H9 (cell line): Measurements from ENCODE around the gene FASTKD1. TPM values are rescaled to one million over a fixed set of nuclear protein-coding genes. Genes with fewer than 3 reads are reported as not detected.

ENCODE experiments used
- DNase-seq: peaks from one replicate; pipeline ENCODE4 v3.0.0-alpha.2; 2017
- H2AFZ ChIP-seq: one replicate; pipeline ENCODE4 v1.6.1; 2013; ENCODE audit warnings: mild to moderate bottlenecking, low read length, control low read depth, moderate library complexity
- H2AK5ac ChIP-seq: 2 replicates; pipeline ENCODE4 v1.6.1; 2013; ENCODE audit warnings: low read length, control low read depth, mixed read lengths; ENCODE audit not compliant: insufficient read length
- H2BK120ac ChIP-seq: one replicate; pipeline ENCODE4 v1.6.1; 2013; ENCODE audit warnings: low read depth, mild to moderate bottlenecking, low read length, control low read depth, inconsistent platforms; ENCODE audit not compliant: poor library complexity, severe bottlenecking
- H2BK12ac ChIP-seq: 2 replicates; pipeline ENCODE4 v1.6.1; 2013; ENCODE audit warnings: low read length, control low read depth, mixed read lengths, low read depth; ENCODE audit not compliant: insufficient read length
- H2BK15ac ChIP-seq: 2 replicates; pipeline ENCODE4 v1.6.1; 2013; ENCODE audit warnings: low read depth, low read length, control low read depth
- H2BK20ac ChIP-seq: one replicate; pipeline ENCODE4 v1.6.1; 2013; ENCODE audit warnings: low read depth, mild to moderate bottlenecking, low read length, control low read depth, inconsistent platforms; ENCODE audit not compliant: poor library complexity, severe bottlenecking
- H2BK5ac ChIP-seq: 2 replicates; pipeline ENCODE4 v1.6.1; 2013; ENCODE audit warnings: low read length, control low read depth, mixed read lengths; ENCODE audit not compliant: insufficient read length
- H3K14ac ChIP-seq: 2 replicates; pipeline ENCODE4 v1.6.1; 2013; ENCODE audit warnings: low read length, control low read depth; ENCODE audit not compliant: insufficient read depth
- H3K18ac ChIP-seq: 2 replicates; pipeline ENCODE4 v1.6.1; 2013; ENCODE audit warnings: low read depth, mild to moderate bottlenecking, mixed read lengths, low read length, control low read depth; ENCODE audit not compliant: insufficient read length
- H3K23ac ChIP-seq: 2 replicates; pipeline ENCODE4 v1.6.1; 2013; ENCODE audit warnings: low read length, control low read depth, mixed read lengths, low read depth; ENCODE audit not compliant: insufficient read length
- H3K23me2 ChIP-seq: 2 replicates; pipeline ENCODE4 v1.6.1; 2013; ENCODE audit warnings: low read depth, mild to moderate bottlenecking, mixed read lengths, low read length, control low read depth; ENCODE audit not compliant: insufficient read length, poor library complexity, severe bottlenecking
- H3K27ac ChIP-seq: 2 replicates; pipeline ENCODE4 v1.5.1; 2013; ENCODE audit warnings: low read length, control low read depth, mixed read lengths, low read depth; ENCODE audit not compliant: insufficient read length
- H3K27me3 ChIP-seq: 2 replicates; pipeline ENCODE4 v1.6.1; 2013; ENCODE audit warnings: low read length, control low read depth, inconsistent platforms; ENCODE audit not compliant: insufficient read depth
- H3K4ac ChIP-seq: 2 replicates; pipeline ENCODE4 v1.6.1; 2013; ENCODE audit warnings: low read depth, mild to moderate bottlenecking, control low read depth, inconsistent platforms, low read length, moderate library complexity
- H3K4me1 ChIP-seq: 2 replicates; pipeline ENCODE4 v1.6.1; 2013; ENCODE audit warnings: low read length, control low read depth, inconsistent platforms; ENCODE audit not compliant: insufficient read depth
- H3K4me2 ChIP-seq: 2 replicates; pipeline ENCODE4 v1.6.1; 2013; ENCODE audit warnings: low read length, control low read depth, mixed read lengths; ENCODE audit not compliant: insufficient read length, insufficient read depth
- H3K56ac ChIP-seq: 2 replicates; pipeline ENCODE4 v1.6.1; 2013; ENCODE audit warnings: low read depth, mild to moderate bottlenecking, mixed read lengths, low read length, control low read depth; ENCODE audit not compliant: insufficient read length
- H3K79me1 ChIP-seq: 2 replicates; pipeline ENCODE4 v1.6.1; 2013; ENCODE audit warnings: low read depth, mild to moderate bottlenecking, moderate library complexity, low read length, control low read depth, inconsistent platforms; ENCODE audit not compliant: insufficient read depth, poor library complexity, severe bottlenecking
- H3K79me2 ChIP-seq: 2 replicates; pipeline ENCODE4 v1.6.1; 2013; ENCODE audit warnings: low read length, control low read depth, inconsistent platforms; ENCODE audit not compliant: insufficient read depth
- H3K9ac ChIP-seq: 2 replicates; pipeline ENCODE4 v1.6.1; 2013; ENCODE audit warnings: low read length, control low read depth, mixed read lengths; ENCODE audit not compliant: insufficient read length; ENCODE audit errors: extremely low read depth
- H3K9me3 ChIP-seq: one replicate; pipeline ENCODE4 v1.6.1; 2013; ENCODE audit warnings: low read depth, low read length, inconsistent platforms; ENCODE audit not compliant: control insufficient read depth
- H3T11ph ChIP-seq: one replicate; pipeline ENCODE4 v1.6.1; 2013; ENCODE audit warnings: mild to moderate bottlenecking, low read length, control low read depth, inconsistent platforms
- H4K20me1 ChIP-seq: one replicate; pipeline ENCODE4 v1.6.1; 2013; ENCODE audit not compliant: control insufficient read depth, insufficient read length, insufficient read depth
- H4K5ac ChIP-seq: 2 replicates; pipeline ENCODE4 v1.6.1; 2013; ENCODE audit warnings: low read depth, mild to moderate bottlenecking, mixed read lengths, low read length, control low read depth; ENCODE audit not compliant: insufficient read length
- H4K8ac ChIP-seq: replicated peaks from 2 replicates; pipeline ENCODE4 v1.6.1; 2013; ENCODE audit warnings: low read length, control low read depth, mixed read lengths, low read depth; ENCODE audit not compliant: insufficient read length
- H4K91ac ChIP-seq: 2 replicates; pipeline ENCODE4 v1.6.1; 2013; ENCODE audit warnings: low read depth, mild to moderate bottlenecking, moderate library complexity, mixed read lengths, low read length, control low read depth; ENCODE audit not compliant: insufficient read length
- H3K27ac Mint-ChIP-seq, 3 experiments: 2 replicates in 2 of 3; 3 replicates in 1 of 3; pipeline ENCODE4 v1.8.0; 2020 to 2021; ENCODE audit warnings: mixed read lengths in 3 of 3, mild to moderate bottlenecking in 1 of 3, moderate library complexity in 1 of 3
- H3K27me3 Mint-ChIP-seq: 2 replicates; pipeline ENCODE4 v1.8.0; 2021; ENCODE audit warnings: low read depth, mild to moderate bottlenecking, moderate library complexity, mixed read lengths
- H3K36me3 Mint-ChIP-seq, 3 experiments: 2 replicates in 2 of 3; 3 replicates in 1 of 3; pipeline ENCODE4 v1.8.0; 2020 to 2021; ENCODE audit warnings: low read depth in 3 of 3, mixed read lengths in 3 of 3; ENCODE audit not compliant: insufficient read depth in 1 of 3
- H3K4me1 Mint-ChIP-seq, 2 experiments: 2 replicates each; pipeline ENCODE4 v1.8.0; 2020; ENCODE audit warnings: mixed read lengths in 2 of 2
- H3K4me3 Mint-ChIP-seq, 2 experiments: 2 replicates in 1 of 2; 3 replicates in 1 of 2; pipeline ENCODE4 v1.8.0; 2020 to 2021; ENCODE audit warnings: mild to moderate bottlenecking in 2 of 2, mixed read lengths in 2 of 2, moderate library complexity in 1 of 2
- H3K9me3 Mint-ChIP-seq, 2 experiments: 2 replicates in 1 of 2; 3 replicates in 1 of 2; pipeline ENCODE4 v1.8.0; 2020; ENCODE audit warnings: mild to moderate bottlenecking in 2 of 2, mixed read lengths in 2 of 2, moderate library complexity in 1 of 2
- CTCF ChIP-seq: fragments of 200-600 bp; sonication (generic); conservative IDR thresholded peaks from 3 replicates; pipeline ENCODE4 v1.8.0; 2021; ENCODE audit warnings: antibody characterized with exemption, mild to moderate bottlenecking
- WGBS: extraction: QIAGEN DNeasy Blood & Tissue Kit; methylation state at CpG from one replicate; pipeline ENCODE4 v1.1.7; 2013; ENCODE audit warnings: missing lambda C conversion rate, low lambda C conversion rate, mixed read lengths; ENCODE audit not compliant: insufficient read length; ENCODE audit errors: extremely low coverage; 5-methylcytosine and 5-hydroxymethylcytosine counted together
- total RNA-seq: library from RNA; stranded (reverse); gene quantifications from 2 replicates; pipeline ENCODE4 v1.2.1, GENCODE V29; 2021

The FASTKD1 gene
- total RNA-seq, 1 experiment from 2014 or later: 47.6 TPM

GRCh38 chr2:169565686-169566085 is 8.0 kb downstream of the FASTKD1 start:
- Histone ChIP-seq H3K9me3 (no peaks in the 10 kb centered on the region), H3K4ac (no peak overlapping the region), H3K4me2 (no peak overlapping the region), H3K56ac (no peak overlapping the region), H3K79me1 (no peaks in the 10 kb centered on the region), H2BK12ac (no peak overlapping the region), H4K5ac (no peak overlapping the region), H3K4me1 (no peaks in the 10 kb centered on the region), H3K14ac (no peak overlapping the region), H2BK15ac (no peak overlapping the region), H3K79me2 (no peaks in the 10 kb centered on the region), H3K9ac (no peak overlapping the region), H3K27ac (no peak overlapping the region), H2AK5ac (no peak overlapping the region), H2BK20ac (no peak overlapping the region), H3T11ph (no peak overlapping the region), H2BK5ac (no peak overlapping the region), H4K91ac (no peak overlapping the region), H2AFZ (no peak overlapping the region), H3K23ac (no peak overlapping the region), H2BK120ac (no peak overlapping the region), H3K27me3 (no peaks in the 10 kb centered on the region), H4K8ac (no peak overlapping the region), H3K18ac (no peak overlapping the region), H4K20me1 (no peaks in the 10 kb centered on the region), H3K23me2 (no peaks in the 10 kb centered on the region)
- WGBS: no CpG with 5 or more reads among the region's 1 CpG
- H3K4me1 Mint-ChIP-seq: no peaks in the 10 kb centered on the region; a peak in 1 of 4 replicates
- H3K27ac Mint-ChIP-seq: no peak overlapping the region
- H3K4me3 Mint-ChIP-seq: no peak overlapping the region
- TF ChIP-seq CTCF: no peak
- peaks cover 23 to 42% (median 25%) of the 10 kb centered on the region in 3 experiments; a peak in 6 of 7 replicates for H3K36me3 Mint-ChIP-seq
- no peaks in the 10 kb centered on the region for H3K27me3 Mint-ChIP-seq
- no peak for DNase-seq
- H3K9me3 Mint-ChIP-seq: no peaks in the 10 kb centered on the region; a peak in 2 of 5 replicates
